Ishikawa (cell line): ENCODE measurements around the gene NLRP2B.

Experiments
- CEBPB ChIP-seq: IDR thresholded peaks from 2 replicates; pipeline ENCODE4 v1.6.1; 2012
- CREB1 ChIP-seq: IDR thresholded peaks from 2 replicates; pipeline ENCODE4 v1.6.1; 2012; ENCODE audit warnings: low read depth
- EGR1 ChIP-seq: IDR thresholded peaks from 2 replicates; pipeline ENCODE4 v1.6.1; 2012
- EP300 ChIP-seq: IDR thresholded peaks from 2 replicates; pipeline ENCODE4 v1.6.1; 2012; ENCODE audit warnings: borderline replicate concordance
- FOXM1 ChIP-seq: IDR thresholded peaks from 2 replicates; pipeline ENCODE4 v1.6.1; 2012; ENCODE audit warnings: low read depth, borderline replicate concordance
- MAX ChIP-seq: IDR thresholded peaks from 2 replicates; pipeline ENCODE4 v1.6.1; 2012
- NFIC ChIP-seq: IDR thresholded peaks from 2 replicates; pipeline ENCODE4 v1.6.1; 2012
- RAD21 ChIP-seq: IDR thresholded peaks from 2 replicates; pipeline ENCODE4 v1.6.1; 2012; ENCODE audit warnings: low read depth
- REST ChIP-seq: IDR thresholded peaks from 2 replicates; pipeline ENCODE4 v1.6.1; 2012; ENCODE audit warnings: low read depth, mild to moderate bottlenecking
- TAF1 ChIP-seq: IDR thresholded peaks from 2 replicates; pipeline ENCODE4 v1.6.1; 2012; ENCODE audit warnings: low read depth, mild to moderate bottlenecking
- TCF12 ChIP-seq: IDR thresholded peaks from 2 replicates; pipeline ENCODE4 v1.6.1; 2012; ENCODE audit warnings: low read depth
- TEAD4 ChIP-seq: IDR thresholded peaks from 2 replicates; pipeline ENCODE4 v1.6.1; 2012
- USF1 ChIP-seq: IDR thresholded peaks from 2 replicates; pipeline ENCODE4 v1.6.1; 2012
- YY1 ChIP-seq: IDR thresholded peaks from 2 replicates; pipeline ENCODE4 v1.6.1; 2012; ENCODE audit warnings: low read depth
- ZBTB7A ChIP-seq: IDR thresholded peaks from 2 replicates; pipeline ENCODE4 v1.6.1; 2012; ENCODE audit warnings: low read depth

The NLRP2B gene

GRCh38 chrX:57655065-57655464, 25.0 kb downstream of the NLRP2B start:
- no peak for TF ChIP-seq EGR1
- TF ChIP-seq CEBPB, result no peak
- TF ChIP-seq REST, result no peak
- TF ChIP-seq FOXM1, result no peak
- TF ChIP-seq USF1, result no peak
- TF ChIP-seq TCF12, result no peak
- no peak for TF ChIP-seq TAF1
- TF ChIP-seq YY1, result no peak
- no peak for TF ChIP-seq RAD21
- no peak for TF ChIP-seq CREB1
- no peak for TF ChIP-seq NFIC
- TF ChIP-seq MAX, result no peak
- no peak for TF ChIP-seq EP300
- no peak for TF ChIP-seq TEAD4
- TF ChIP-seq ZBTB7A, result no peak

- TF ChIP-seq CREB1, result no peak
- no peak for TF ChIP-seq CEBPB
- no peak for TF ChIP-seq EP300
- TF ChIP-seq TAF1, result no peak
- no peak for TF ChIP-seq NFIC
- no peak for TF ChIP-seq YY1
- TF ChIP-seq ZBTB7A, result no peak
- TF ChIP-seq TCF12, result no peak
- no peak for TF ChIP-seq REST
- no peak for TF ChIP-seq MAX
- no peak for TF ChIP-seq EGR1
These were observed 27.4 kb downstream of the NLRP2B start for GRCh38 chrX:57652705-57653104.

GRCh38 chrX:57651169-57651919, 28.7 kb downstream of the NLRP2B start:
- TF ChIP-seq TCF12 (no peak), NFIC (no peak), FOXM1 (no peak), EP300 (no peak), USF1 (no peak), TEAD4 (no peak), YY1 (no peak), ZBTB7A (no peak), TAF1 (no peak), EGR1 (no peak), CEBPB (no peak), MAX (no peak), RAD21 (no peak), CREB1 (no peak), REST (no peak)

- TF ChIP-seq CREB1 (no peak), EGR1 (no peak), REST (no peak), FOXM1 (no peak), RAD21 (no peak), YY1 (no peak), CEBPB (no peak), NFIC (no peak)
These were observed 33.0 kb downstream of the NLRP2B start for GRCh38 chrX:57647020-57647419.
